C1 segment of cervical spinal cord (tissue), 14 donors: Measurements from ENCODE around the gene UBASH3B.
"Not testable (repeated sequence)": the region's sequence is repeated elsewhere in the genome, so short reads cannot be mapped to it uniquely, and the experiment has no call there.

Experiments
- DNase-seq, 14 donors: peaks; one replicate each; lab custom pipeline; 2025; lab: John Stamatoyannopoulos, UW

Gene UBASH3B

DNA sequence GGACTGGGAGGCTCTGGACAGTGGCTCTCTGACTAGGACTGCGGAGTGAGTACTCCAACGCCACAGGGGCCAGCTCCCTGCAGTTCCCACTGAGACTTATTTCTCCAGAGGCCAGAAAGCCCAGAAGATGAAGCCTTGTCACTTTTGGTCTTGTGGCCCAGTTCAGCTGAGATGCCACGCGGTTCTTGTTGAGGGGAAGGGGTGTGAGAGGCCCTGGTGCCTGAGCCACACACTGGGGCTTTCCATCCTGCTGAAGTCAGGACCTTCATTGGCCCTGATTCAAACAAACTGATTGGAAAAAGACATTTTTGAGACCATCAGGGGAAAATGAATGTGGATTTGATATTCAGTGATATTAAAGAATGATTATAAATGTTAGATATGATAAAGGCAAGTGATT, 73.6 kb downstream of the UBASH3B start:
- no peak for DNase-seq

DNA sequence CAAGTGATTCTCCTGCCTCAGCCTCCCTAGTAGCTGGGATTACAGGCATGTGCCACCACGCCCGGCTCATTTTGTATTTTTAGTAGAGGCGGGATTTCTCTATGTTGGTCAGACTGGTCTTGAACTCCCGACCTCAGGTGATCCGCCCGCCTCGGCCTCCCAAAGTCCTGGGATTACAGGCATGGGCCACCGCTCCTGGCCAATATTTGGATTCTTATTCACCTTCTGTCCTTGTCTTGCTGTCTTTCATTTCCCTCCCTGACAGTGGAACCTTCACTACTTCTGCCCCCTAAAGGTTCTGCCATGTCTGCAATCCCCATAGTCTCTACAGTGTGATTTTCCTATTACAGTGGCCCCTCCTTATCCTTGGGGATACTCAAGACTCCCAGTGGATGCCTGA, 75.2 kb downstream of the UBASH3B start:
- not testable (repeated sequence) for DNase-seq

- DNase-seq: no peak
Observed at GRCh38 chr11:122731500-122731913, 76.0 kb downstream of the UBASH3B start.

DNA sequence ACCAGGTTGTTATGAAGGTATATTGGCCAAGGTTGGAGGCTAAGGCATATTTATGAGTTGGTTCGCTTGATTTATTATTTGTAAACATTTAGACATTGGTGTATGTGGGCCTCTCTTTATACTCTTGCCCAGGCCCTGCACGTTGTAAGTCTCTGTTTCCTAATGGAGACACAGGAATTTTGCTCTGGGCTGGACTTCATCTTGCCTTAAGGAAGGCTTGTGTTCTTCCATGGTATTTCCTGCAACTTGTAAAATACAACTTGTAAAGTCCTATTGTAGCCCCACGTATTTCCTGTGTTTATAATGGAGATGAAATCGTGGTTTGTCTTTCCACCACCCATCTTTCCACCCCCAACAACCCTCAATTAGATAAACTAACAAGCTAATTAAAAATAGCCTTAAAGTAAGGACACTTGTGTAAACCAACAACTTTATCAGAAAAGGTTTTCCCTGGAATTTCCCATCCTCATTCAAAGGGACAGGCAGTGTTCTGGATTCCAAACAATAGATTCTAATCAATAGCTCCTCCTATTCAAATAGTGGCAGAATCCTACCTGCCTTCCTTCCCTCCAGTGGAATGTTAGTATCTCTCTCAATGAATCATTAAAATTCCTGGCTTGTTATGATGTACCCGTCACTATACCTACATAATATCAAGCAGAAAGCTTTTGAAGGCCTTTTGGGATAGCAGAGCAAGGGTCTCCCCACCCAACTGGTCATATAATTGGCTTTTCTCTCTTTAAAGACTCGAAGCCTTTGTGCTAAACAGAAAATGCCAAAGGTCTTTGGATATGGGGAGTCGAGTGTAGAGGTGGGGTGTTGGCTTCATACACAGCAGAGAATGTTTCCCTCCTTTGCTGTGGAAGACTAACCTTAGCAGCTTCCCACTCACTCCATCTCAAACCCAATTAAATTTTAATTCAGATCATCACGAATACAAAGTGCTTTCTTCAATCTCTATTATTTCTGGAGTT, 77.1 kb downstream of the UBASH3B start:
- DNase-seq: no peak

GRCh38 chr11:122733318-122733717, 77.8 kb downstream of the UBASH3B start:
- DNase-seq: peak in 1 of 14 donors; percentile 7

- no peak for DNase-seq
Observed at GRCh38 chr11:122734848-122735496, 79.5 kb downstream of the UBASH3B start.

- DNase-seq: peak in 1 of 14 donors; percentile 54
Observed at GRCh38 chr11:122737951-122738693, 82.6 kb downstream of the UBASH3B start.

DNA sequence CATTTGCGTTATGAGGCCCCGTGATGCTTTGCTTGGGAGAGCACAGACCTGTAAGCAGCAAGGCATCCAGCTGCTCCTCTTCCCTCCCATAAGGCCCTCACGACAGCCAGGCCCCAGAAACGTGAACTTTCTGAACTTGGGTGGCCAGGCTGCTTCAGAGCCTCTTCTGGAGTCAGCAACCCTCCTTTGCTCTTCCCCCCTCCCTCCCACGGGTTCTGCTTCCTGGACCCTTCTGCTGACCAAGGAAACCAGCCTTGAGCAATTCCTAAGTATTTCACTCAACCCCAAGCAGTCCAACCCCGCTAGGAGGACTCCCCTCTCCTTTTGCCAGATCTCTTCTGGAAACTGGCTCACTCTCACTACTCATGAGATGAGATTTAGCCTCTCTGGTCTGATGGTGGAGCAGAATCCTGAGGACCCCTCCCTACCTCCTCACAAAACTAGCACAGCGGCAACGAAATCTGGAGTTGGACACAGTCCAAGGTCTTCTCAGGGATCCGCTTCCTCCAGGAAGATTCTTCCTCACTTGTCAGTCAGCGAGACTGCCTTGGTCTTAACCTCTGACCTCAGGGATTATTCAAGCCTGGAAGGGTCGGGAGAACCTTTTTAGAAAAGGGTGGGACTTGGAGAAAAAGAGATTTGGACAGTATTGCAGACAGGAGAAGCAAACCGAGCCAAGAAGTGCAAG, 86.2 kb downstream of the UBASH3B start:
- DNase-seq: peak in 5 of 14 donors; percentile 25 to 50 (median 30)

- no peak for DNase-seq
Observed at GRCh38 chr11:122742301-122743018, 86.9 kb downstream of the UBASH3B start.

DNA sequence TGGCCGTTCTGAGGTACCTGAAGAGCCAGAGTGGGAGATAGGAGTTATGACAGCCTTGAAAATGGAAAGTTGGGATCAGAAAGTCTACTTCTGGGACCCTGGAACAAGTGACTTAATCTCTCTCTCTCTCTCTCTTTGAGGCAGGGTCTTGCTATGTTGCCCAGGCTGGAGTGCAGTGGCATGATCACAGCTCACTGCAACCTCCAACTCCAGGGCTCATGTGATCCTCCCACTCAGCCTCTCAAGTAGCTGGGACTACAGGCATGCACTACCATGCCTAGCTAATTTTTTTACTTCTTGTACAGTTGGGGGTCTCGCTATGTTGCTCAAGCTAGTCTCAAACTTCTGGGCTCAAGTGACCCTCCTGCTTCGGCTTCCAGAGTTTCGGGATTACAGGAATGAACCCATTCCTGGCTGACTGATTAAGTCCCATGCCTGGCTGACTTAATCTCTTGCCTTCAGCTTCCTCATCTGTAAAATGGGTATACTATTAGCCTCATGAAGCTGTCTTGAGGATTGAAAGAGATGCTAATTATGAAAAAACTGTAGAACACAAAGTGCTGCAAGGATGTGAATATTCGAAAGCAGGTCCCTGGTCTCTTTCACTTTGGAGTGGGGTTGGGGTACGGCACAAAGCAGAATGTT, 87.7 kb downstream of the UBASH3B start:
- DNase-seq: no peak

DNA sequence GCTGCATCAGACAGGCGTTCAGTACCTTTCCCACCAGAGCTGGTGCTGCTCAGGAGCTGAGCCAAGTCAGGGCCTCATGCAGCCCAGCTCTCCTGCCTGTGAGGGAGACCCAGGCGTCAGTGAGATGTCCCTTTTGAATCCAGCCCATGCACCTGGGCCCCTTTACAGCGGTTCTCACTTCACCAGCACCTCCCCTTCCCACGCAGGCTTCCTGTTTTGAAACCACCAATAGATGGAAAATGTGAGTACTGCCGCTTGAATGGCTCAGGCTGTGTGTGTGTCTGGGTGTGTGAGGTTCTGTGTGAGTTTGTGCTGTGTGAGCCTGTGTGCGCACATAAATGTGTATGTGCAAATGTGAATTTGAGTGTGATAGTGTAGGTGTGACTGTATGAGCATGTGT, 88.4 kb downstream of the UBASH3B start:
- peak in 1 of 14 donors; percentile 16 for DNase-seq

DNA sequence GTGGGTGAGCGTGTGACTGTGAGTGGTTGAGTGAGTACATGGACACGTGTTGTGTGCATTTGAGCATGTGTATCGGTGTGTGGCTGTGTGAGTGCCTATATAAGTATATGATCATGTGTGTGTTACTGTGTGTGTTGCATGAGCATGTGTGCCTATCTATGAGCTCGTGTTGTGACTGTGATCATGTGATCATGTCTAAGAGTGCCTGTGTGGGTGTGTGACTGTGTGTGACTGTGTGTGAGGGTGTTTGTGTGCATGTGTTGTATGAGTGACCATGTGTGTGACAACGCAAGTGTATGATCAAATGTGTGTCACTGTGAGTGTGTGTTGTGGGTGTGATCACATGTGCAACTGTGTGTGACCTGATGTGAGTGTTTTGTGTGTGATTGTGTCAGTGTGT, 88.8 kb downstream of the UBASH3B start:
- DNase-seq: no peak

- no peak for DNase-seq
Observed at GRCh38 chr11:122745111-122745510, 89.6 kb downstream of the UBASH3B start.

DNA sequence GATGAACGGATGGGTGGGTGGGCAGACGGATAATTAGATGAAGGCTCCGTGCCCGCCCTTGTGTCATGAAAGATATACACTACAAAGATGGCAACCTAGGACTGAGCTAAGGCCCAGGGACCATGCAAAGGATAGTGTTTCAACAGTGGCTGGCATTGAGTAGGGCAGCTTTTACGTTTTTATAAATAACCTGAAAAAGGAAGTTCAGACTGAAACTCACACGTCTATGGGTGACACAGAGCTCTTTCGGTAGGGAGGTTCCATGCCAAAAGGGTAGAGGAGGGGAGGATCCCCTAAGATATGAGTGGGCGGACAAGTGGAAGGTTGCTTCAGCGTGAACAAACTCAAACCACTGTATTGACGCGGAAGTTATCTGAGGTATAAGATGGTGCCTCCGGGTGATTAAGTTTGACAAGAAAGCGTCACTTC, 90.5 kb downstream of the UBASH3B start:
- no peak for DNase-seq

GRCh38 chr11:122746611-122747244, 91.2 kb downstream of the UBASH3B start:
- DNase-seq: peak in 1 of 14 donors; percentile 50

DNA sequence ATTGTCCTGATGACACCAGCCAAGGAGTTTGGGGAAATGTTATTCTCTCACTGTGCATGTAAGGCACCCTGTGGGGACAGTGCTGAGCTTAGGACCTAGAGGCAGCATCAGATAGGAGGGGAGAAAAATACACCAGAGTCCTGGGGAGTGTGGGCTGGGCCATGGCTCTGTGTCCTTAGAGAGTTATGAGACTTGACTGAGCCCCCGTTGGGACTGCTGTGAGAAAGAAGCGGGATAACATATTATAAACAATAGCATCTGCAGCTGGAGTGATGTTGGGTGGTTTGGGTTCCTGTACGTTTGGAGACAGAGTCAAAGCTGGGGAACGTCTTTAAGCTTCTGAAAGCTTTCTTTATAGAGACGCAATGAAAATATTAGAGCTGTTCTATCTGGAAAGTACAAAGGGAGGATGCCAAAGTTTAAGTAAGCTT, 91.8 kb downstream of the UBASH3B start:
- peak in 1 of 14 donors; percentile 50 for DNase-seq

GRCh38 chr11:122749005-122749687, 93.6 kb downstream of the UBASH3B start:
- DNase-seq: peak in 4 of 14 donors; percentile 18 to 30 (median 24)

- DNase-seq: no peak
Observed at GRCh38 chr11:122750049-122750448, 94.5 kb downstream of the UBASH3B start.
